Measurements from ENCODE around the gene KLHDC4.
"Not testable (repeated sequence)": the region's sequence is repeated elsewhere in the genome, so short reads cannot be mapped to it uniquely, and the experiment has no call there.

Gene KLHDC4

GRCh38 chr16:87788730-87789436, 23.1 kb upstream of the KLHDC4 start:
- DNase-seq (ENCODE audit: low read depth): not testable (repeated sequence)

- not testable (repeated sequence) for DNase-seq (ENCODE audit: low read depth)
These were observed 21.8 kb upstream of the KLHDC4 start for GRCh38 chr16:87787451-87788091.

- DNase-seq (ENCODE audit: low read depth): no peak
These were observed 19.0 kb upstream of the KLHDC4 start for GRCh38 chr16:87784812-87785211.

DNA sequence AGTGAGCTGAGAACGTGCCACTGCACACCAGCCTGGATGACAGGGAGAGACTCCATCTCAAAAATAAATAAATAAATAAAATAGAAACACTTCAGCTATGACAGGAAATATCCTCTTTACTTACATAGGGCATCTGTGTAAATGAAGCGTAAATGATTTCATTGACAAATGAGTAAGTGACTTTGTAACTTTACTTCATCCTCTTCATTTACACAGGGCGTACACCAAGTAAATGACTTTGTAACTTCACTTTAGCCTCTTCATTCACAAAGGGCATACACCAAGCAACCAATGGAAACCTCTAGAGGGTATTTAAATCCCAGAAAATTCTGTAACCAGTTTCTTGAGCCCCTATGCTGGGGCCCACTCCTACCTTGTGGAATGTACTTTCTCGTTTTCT, 16.2 kb upstream of the KLHDC4 start:
- no peak for DNase-seq (ENCODE audit: low read depth)

DNA sequence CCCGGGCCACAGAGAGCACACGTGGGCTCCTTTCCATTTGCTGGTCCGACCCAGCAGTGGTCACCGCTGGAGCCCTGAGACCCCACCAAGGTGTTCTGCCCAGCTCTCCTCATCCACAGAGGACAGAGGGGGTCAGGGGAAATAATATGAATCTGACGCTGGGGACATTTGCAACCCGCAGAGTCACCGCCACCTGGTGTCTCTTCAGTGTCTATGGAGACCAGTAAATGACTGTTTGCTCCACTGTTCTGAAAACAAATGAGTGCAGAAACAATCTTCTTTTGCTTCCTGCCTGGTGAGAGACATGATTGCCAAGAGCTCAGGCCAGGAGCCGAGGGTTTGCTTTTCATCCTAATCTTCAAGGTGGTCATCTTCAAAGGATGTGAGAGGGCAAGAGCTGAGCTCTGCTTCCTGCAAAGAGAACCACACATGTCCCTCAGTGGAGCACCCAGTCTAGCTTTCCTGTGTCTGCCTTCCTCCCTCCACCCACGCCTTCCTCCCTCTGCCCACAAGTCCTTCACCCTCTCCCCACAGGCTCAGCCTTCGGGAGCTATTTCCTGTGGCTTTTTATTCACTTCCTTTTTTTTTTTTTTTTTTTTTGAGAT, 14.7 kb upstream of the KLHDC4 start:
- no peak for DNase-seq (ENCODE audit: low read depth)

- DNase-seq (ENCODE audit: low read depth): peak; percentile 83
These were observed 13.2 kb upstream of the KLHDC4 start for GRCh38 chr16:87778830-87779579.

- no peak for DNase-seq (ENCODE audit: low read depth)
These were observed 12.7 kb upstream of the KLHDC4 start for GRCh38 chr16:87778476-87778829.

DNA sequence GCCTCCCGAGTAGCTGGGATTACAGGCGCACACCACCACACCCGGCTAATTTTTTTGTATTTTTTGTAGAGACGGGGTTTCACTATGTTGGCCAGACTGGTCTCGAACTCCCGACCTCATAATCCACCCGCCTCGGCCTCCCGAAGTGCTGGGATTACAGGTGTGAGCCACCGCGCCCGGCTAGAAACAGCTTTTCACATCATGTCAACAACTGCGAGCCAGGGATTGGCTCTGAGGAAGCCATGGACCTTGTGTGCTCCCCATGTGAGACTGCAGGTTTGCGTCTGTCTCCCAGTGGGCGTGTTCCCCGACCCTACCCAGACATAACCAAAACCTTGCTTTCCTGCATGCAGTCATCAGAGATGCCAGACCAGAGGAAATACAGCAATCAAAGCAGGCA, 8.1 kb upstream of the KLHDC4 start:
- not testable (repeated sequence) for DNase-seq (ENCODE audit: low read depth)

DNA sequence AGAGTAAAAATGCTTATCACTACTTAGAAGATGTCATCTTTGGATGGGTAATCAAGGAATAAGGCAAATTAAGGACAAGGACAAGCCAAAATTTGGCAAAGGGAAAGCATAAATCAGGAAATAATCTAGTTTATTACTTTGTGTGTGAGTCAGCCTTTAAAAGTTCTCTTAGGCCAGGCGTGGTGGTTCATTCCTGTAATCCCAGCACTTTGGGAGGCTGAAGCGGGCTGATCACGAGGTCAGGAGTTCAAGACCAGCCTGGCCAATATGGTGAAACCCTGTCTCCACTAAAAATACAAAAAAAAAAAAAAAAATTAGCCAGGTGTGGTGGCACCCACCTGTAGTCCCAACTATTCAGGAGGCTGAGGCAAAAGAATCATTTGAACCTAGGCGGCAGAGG, 1.7 kb upstream of the KLHDC4 start:
- DNase-seq (ENCODE audit: low read depth): not testable (repeated sequence)

DNA sequence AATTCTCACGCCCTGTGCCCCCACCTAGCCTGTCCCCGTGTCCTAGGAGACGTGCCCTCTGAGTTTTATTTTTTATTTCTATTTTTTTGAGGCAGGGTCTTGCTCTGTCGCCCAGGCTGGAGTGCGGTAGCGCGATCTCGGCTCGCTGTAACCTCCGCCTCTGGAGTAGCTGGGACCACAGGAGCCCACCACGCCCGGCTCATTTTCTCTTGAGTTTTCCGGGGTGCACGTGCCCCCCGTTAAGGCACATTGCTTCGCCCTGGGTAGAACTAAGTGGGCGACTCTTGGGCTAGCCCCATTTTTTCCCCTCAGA, 655 bp upstream of the KLHDC4 start:
- no peak for DNase-seq (ENCODE audit: low read depth)

DNA sequence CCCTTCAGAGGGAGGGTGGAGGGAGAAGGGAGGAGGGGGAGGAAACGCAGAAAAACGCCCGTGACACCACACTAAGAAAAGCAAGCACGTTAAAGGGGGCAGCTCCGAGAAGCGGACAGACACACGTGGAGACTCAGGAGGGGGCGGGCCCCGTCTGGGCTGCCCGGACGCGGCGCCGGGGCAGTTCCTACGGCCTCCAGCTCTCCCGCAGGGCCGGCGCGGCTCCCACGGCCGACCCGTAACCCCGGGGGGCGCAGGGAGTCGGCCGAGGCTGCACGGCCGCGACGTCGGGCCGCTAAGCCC, 362 bp downstream of the KLHDC4 start:
- DNase-seq (ENCODE audit: low read depth): no peak

GRCh38 chr16:87764600-87765472, 950 bp downstream of the KLHDC4 start:
- DNase-seq (ENCODE audit: low read depth): no peak

GRCh38 chr16:87762620-87763019, 3.2 kb downstream of the KLHDC4 start:
- DNase-seq (ENCODE audit: low read depth): no peak

- no peak for DNase-seq (ENCODE audit: low read depth)
These were observed 3.7 kb downstream of the KLHDC4 start for GRCh38 chr16:87762071-87762571.

- no peak for DNase-seq (ENCODE audit: low read depth)
These were observed 4.7 kb downstream of the KLHDC4 start for GRCh38 chr16:87761060-87761459.

DNA sequence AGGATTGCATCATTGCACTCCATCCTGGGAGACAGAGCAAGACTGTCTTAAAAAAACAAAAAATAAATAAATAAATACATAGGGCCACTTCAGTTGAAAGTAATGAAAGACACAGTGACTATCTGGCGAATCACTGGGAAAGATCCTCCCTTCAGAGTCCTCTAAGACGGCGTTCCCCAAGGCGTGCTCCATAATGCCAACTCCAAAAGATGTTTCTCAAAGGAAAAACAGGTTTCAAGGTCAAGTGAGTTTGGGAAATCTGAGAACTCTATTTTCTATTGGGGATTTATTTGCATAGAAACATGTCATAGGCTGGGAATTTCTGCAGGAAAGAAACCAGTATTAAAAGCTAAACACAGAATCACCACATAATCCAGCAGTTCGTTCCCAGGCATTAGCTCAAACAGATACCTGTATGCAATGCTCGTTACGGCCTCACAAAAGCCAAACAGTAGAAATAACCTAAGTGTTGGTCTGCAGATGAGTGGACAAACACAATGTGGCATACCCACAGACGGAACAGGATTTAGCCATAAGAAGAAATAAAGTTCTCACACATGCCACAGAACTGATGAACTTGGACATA, 7.9 kb downstream of the KLHDC4 start:
- no peak for DNase-seq (ENCODE audit: low read depth)

GRCh38 chr16:87754535-87754934, 11.3 kb downstream of the KLHDC4 start:
- no peak for DNase-seq (ENCODE audit: low read depth)

DNA sequence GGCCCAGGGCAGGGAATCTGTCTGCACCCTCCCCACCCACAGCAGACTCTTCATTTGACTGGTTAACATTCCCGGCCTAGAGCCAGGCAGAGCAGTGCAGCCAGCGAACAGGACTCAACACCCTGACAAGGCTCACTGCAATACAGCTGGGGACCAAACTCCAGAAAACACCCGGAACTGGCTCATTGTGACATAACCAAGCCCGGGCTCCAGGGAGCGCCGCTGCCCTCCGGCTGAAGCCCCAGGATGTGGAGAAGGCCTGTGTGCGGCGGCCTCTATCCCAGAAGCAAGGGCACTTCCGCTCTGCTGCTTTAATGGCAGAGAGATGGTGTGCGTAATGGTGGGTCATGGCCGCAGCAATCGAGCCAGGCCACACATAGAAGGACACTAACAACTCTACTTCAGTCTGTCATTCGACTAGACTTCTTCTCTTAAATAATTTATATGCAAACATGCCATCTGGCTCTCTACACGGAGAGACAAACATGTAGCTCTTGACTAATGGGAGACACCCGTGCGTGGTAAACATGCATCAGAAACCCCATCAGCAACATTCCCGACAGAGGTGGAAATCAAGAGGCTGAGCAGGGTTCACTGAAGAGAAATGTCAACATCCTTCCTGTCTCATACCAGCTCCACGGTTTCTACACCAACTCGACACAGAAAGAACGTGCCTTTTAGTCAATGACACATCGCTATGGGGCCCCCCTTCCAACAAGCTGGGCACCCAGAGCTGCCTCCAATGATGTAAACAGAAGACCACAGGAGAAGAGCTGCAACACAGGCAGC, 18.0 kb downstream of the KLHDC4 start:
- no peak for DNase-seq (ENCODE audit: low read depth)

DNA sequence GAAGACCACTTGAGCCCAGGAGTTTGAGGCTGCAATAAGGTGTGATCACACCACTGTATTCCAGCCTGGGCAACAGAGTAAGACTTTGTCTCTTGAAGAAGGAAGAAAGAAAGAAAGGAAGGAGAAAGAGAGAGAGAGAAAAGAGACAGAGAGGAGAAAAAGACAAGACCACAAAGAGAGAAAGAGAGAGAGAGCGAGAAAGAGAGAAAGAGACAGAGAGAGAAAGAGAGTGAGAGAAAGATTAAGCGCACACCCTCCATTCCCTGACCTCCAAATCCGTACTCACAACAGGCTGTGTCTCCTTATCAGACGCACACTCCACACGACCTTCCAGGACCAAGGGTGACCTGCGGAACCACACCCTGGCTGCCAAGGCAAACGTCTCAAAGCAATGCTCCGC, 19.6 kb downstream of the KLHDC4 start:
- DNase-seq (ENCODE audit: low read depth): no peak

GRCh38 chr16:87744750-87745514, 20.9 kb downstream of the KLHDC4 start:
- no peak for DNase-seq (ENCODE audit: low read depth)
